GM12801 (cell line): Measurements from ENCODE around the gene RNASE11.

Experiments
- CTCF ChIP-seq: IDR thresholded peaks from one replicate; pipeline ENCODE4 v1.5.1; 2011; ENCODE audit warnings: control low read depth; ENCODE audit not compliant: insufficient read length; ENCODE audit errors: extremely low read depth

RNASE11 gene

GRCh38 chr14:20603813-20604690 lies 16.3 kb upstream of the RNASE11 start:
- TF ChIP-seq CTCF, result no peak

GRCh38 chr14:20602583-20602982 lies 14.8 kb upstream of the RNASE11 start:
- TF ChIP-seq CTCF, result no peak

GRCh38 chr14:20601522-20601921 lies 13.7 kb upstream of the RNASE11 start:
- TF ChIP-seq CTCF, result no peak

GRCh38 chr14:20597108-20597507 lies 9.3 kb upstream of the RNASE11 start:
- TF ChIP-seq CTCF, result no peak

- TF ChIP-seq CTCF, result no peak
Measured at GRCh38 chr14:20592574-20592973, 4.8 kb upstream of the RNASE11 start.

GRCh38 chr14:20591235-20591634 lies 3.4 kb upstream of the RNASE11 start, which contains the start of gene RNASE12:
RNASE12 (minus strand) TSS chr14:20591376; CDS start chr14:20590723, 653 bp downstream.
- no peak for TF ChIP-seq CTCF

GRCh38 chr14:20583908-20584307 lies 3.9 kb downstream of the RNASE11 start:
- no peak for TF ChIP-seq CTCF
